Naive thymus-derived CD4-positive, alpha-beta T cell (primary cell): ENCODE measurements around the gene TGM2. TPM values are rescaled to one million over a fixed set of nuclear protein-coding genes. Genes with fewer than 3 reads are reported as not detected.

Source experiments
- ATAC-seq: fragments of 150-1000 bp; cut with Tn5 transposase; 2 replicates; pipeline ENCODE4 v1.10.0; 2021; ENCODE audit warnings: mild to moderate bottlenecking, moderate library complexity
- CTCF ChIA-PET: fragments of 350-600 bp; sonication (Branson Sonifier 250); formaldehyde crosslinking; loops from one replicate; lab custom pipeline; 2021; ENCODE audit warnings: antibody characterized with exemption; lab: Charles Lee
- POLR2A ChIA-PET: fragments of 350-600 bp; sonication (Branson Sonifier 250); formaldehyde crosslinking; loops from one replicate; lab custom pipeline; 2021; ENCODE audit warnings: antibody characterized with exemption, inconsistent platforms; lab: Charles Lee
- DNase-seq, 9 donors: peaks; one replicate each; pipeline versions ENCODE4 v3.0.0 to v3.0.0-alpha.2; 2020 to 2022; ENCODE audit warnings: mixed read lengths in 1 of 9
- H3K27ac ChIP-seq: one replicate; pipeline ENCODE4 v1.7.0; 2013; ENCODE audit warnings: mild to moderate bottlenecking, low read depth, low read length, moderate library complexity
- H3K27me3 ChIP-seq, 2 donors: one replicate each; pipeline ENCODE4 v1.7.0; 2013; ENCODE audit warnings: low read length in 2 of 2, mild to moderate bottlenecking in 2 of 2, moderate library complexity in 2 of 2; ENCODE audit not compliant: control insufficient read depth in 2 of 2, insufficient read depth in 2 of 2
- H3K36me3 ChIP-seq, 3 experiments: 1 replicate in 2 of 3; 2 replicates in 1 of 3; pipeline ENCODE4 v1.7.0; 2013; ENCODE audit warnings: low read length in 3 of 3, mild to moderate bottlenecking in 3 of 3, moderate library complexity in 1 of 3; ENCODE audit not compliant: insufficient read depth in 3 of 3, control insufficient read depth in 2 of 3
- H3K4me1 ChIP-seq, 2 donors: one replicate each; pipeline ENCODE4 v1.7.0; 2013; ENCODE audit warnings: low read length in 2 of 2, mild to moderate bottlenecking in 2 of 2, moderate library complexity in 1 of 2; ENCODE audit not compliant: control insufficient read depth in 2 of 2, insufficient read depth in 2 of 2
- H3K4me3 ChIP-seq: 2 replicates; pipeline ENCODE4 v1.7.0; 2013; ENCODE audit warnings: mild to moderate bottlenecking, low read length
- H3K9me3 ChIP-seq, 3 experiments: 1 replicate in 2 of 3; 2 replicates in 1 of 3; pipeline ENCODE4 v1.7.0; 2013; ENCODE audit warnings: low read length in 3 of 3; ENCODE audit not compliant: control insufficient read depth in 2 of 3
- H3K27ac Mint-ChIP-seq, 9 donors: one replicate each; pipeline ENCODE4 v1.8.0; 2020 to 2022; ENCODE audit warnings: mixed read lengths in 9 of 9, mild to moderate bottlenecking in 8 of 9, moderate library complexity in 5 of 9, inconsistent platforms in 2 of 9
- H3K27me3 Mint-ChIP-seq, 5 donors: one replicate each; pipeline ENCODE4 v1.8.0; 2021 to 2022; ENCODE audit warnings: mixed read lengths in 5 of 5, mild to moderate bottlenecking in 1 of 5
- H3K36me3 Mint-ChIP-seq, 5 donors: one replicate each; pipeline ENCODE4 v1.8.0; 2020 to 2022; ENCODE audit warnings: mixed read lengths in 5 of 5, mild to moderate bottlenecking in 3 of 5, inconsistent platforms in 1 of 5
- H3K4me1 Mint-ChIP-seq, 7 donors: one replicate each; pipeline ENCODE4 v1.8.0; 2020 to 2022; ENCODE audit warnings: mixed read lengths in 7 of 7, mild to moderate bottlenecking in 3 of 7, inconsistent platforms in 1 of 7
- H3K4me3 Mint-ChIP-seq, 10 donors: one replicate each; pipeline ENCODE4 v1.8.0; 2020 to 2022; ENCODE audit warnings: mild to moderate bottlenecking in 10 of 10, mixed read lengths in 10 of 10, moderate library complexity in 6 of 10, inconsistent platforms in 2 of 10
- H3K9me3 Mint-ChIP-seq, 11 donors: one replicate each; pipeline ENCODE4 v1.8.0; 2020 to 2022; ENCODE audit warnings: mixed read lengths in 11 of 11, mild to moderate bottlenecking in 4 of 11, inconsistent platforms in 1 of 11, moderate library complexity in 1 of 11
- intact Hi-C, 2 donors: fragments of 100-400 bp; cut with micrococcal nuclease; formaldehyde crosslinking; loops; one replicate each; pipeline ENCODE4 v1.15.1; 2023
- polyA plus RNA-seq, 2 donors: library from polyadenylated mRNA; unstranded; fragments of 300-500 nt; fragmentation: Illumina TruSeq; gene quantifications; one replicate each; pipeline ENCODE4 v1.2.3, GENCODE V29; 2021
- total RNA-seq, 6 experiments: library from RNA in 5 of 6; stranded (reverse) in 5 of 6; gene quantifications; 1 replicate in 5 of 6; 2 replicates in 1 of 6; pipeline ENCODE4 v1.2.3 and lab custom pipeline; 2021 to 2026

TGM2 gene
- total and polyA plus RNA-seq, 7 experiments from 2014 or later = 0.11 to 0.94 (median 0.19) TPM; not detected in 2

GRCh38 chr20:38199501-38200390 lies 34.7 kb upstream of the TGM2 start:
- H3K36me3 ChIP-seq = no peaks in the 10 kb centered on the region
- no peak for DNase-seq
- CTCF ChIA-PET = no interaction called here
- no peak for ATAC-seq
- no peak overlapping the region for H3K4me3 ChIP-seq
- no peaks in the 10 kb centered on the region for H3K27me3 ChIP-seq
- peaks cover 0 to 2% (median 0%) of the 10 kb centered on the region in 11 donors for H3K9me3 Mint-ChIP-seq
- H3K27ac Mint-ChIP-seq = no peak overlapping the region
- intact Hi-C loops = loop anchor here in 1 of 2 donors (10.0 kb wide), 1 partner anchor 875 kb away; no protein-coding TSS in a partner anchor
- H3K4me1 ChIP-seq = no peaks in the 10 kb centered on the region
- no peak overlapping the region for H3K4me3 Mint-ChIP-seq
- peaks cover 2 to 19% (median 9%) of the 10 kb centered on the region in 5 donors for H3K27me3 Mint-ChIP-seq
- H3K4me1 Mint-ChIP-seq = no peaks in the 10 kb centered on the region
- H3K27ac ChIP-seq = no peak overlapping the region
- H3K9me3 ChIP-seq = no peaks in the 10 kb centered on the region
- no peaks in the 10 kb centered on the region for H3K36me3 Mint-ChIP-seq
- POLR2A ChIA-PET = no interaction called here

DNA sequence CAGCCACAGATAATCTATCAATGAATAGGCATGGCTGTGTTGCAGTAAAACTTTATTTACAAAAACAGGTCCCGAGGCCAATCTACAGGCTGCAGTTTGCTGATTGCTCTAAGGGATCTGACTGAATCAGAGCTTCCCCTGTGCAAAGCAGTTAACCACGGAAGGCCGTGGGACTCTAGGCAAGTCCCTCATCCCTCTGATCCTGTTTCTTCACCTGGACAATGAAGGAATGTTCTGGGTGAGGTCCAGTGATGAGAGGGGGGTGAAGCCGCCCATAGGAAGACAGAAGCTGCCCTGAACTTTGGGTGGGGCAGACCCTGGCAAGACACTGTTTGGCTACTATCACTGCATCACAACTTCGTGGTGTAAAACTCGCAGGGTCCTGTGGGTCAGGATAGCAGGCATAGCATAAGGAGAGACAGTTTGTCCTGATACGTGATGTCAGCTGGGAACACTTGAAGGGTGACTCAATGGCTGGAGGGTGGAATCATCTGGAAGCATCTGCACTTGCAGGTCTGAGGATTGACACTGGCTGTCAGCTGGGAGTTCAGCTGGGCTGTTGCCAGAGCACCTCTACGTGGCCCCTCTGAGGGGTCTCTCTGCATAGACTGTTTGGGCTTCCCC lies 33.3 kb upstream of the TGM2 start:
- no peak overlapping the region for H3K27ac Mint-ChIP-seq
- no peaks in the 10 kb centered on the region for H3K4me1 Mint-ChIP-seq
- H3K9me3 Mint-ChIP-seq = peaks cover 0 to 5% (median 1%) of the 10 kb centered on the region in 11 donors

GRCh38 chr20:38197619-38198018 lies 32.5 kb upstream of the TGM2 start:
- DNase-seq (no peak), ATAC-seq (no peak)
- Histone ChIP-seq H3K4me3 (no peak overlapping the region), H3K9me3 (no peaks in the 10 kb centered on the region), H3K27me3 (no peaks in the 10 kb centered on the region), H3K27ac (no peak overlapping the region), H3K4me1 (no peaks in the 10 kb centered on the region), H3K36me3 (no peaks in the 10 kb centered on the region)
- CTCF ChIA-PET = no interaction called here
- intact Hi-C loops = loop anchor here in 1 of 2 donors (10.0 kb wide), 1 partner anchor 877 kb away; no protein-coding TSS in a partner anchor
- H3K36me3 Mint-ChIP-seq = no peaks in the 10 kb centered on the region
- no peaks in the 10 kb centered on the region for H3K4me1 Mint-ChIP-seq
- H3K9me3 Mint-ChIP-seq = peaks cover 0 to 5% (median 0%) of the 10 kb centered on the region in 11 donors
- POLR2A ChIA-PET = no interaction called here
- H3K27me3 Mint-ChIP-seq = peaks cover 0 to 24% (median 9%) of the 10 kb centered on the region in 5 donors
- H3K27ac Mint-ChIP-seq = no peak overlapping the region
- H3K4me3 Mint-ChIP-seq = no peak overlapping the region

More for the DNA sequence above, 33.3 kb upstream of the TGM2 start:
- DNase-seq (no peak), ATAC-seq (no peak)
- Histone ChIP-seq H3K27ac (no peak overlapping the region), H3K4me3 (no peak overlapping the region), H3K36me3 (no peaks in the 10 kb centered on the region), H3K27me3 (no peaks in the 10 kb centered on the region), H3K9me3 (no peaks in the 10 kb centered on the region), H3K4me1 (no peaks in the 10 kb centered on the region)
- Mint-ChIP-seq H3K36me3 (no peaks in the 10 kb centered on the region), H3K27me3 (peaks cover 3 to 22% (median 9%) of the 10 kb centered on the region in 5 donors), H3K4me3 (no peak overlapping the region)
- CTCF ChIA-PET = no interaction called here
- intact Hi-C loops = loop anchor here in 1 of 2 donors (10.0 kb wide), 1 partner anchor 876 kb away; no protein-coding TSS in a partner anchor
- POLR2A ChIA-PET = no interaction called here

GRCh38 chr20:38197217-38197616 lies 32.1 kb upstream of the TGM2 start:
- intact Hi-C loops = loop anchor here in 1 of 2 donors (10.0 kb wide), 1 partner anchor 878 kb away; no protein-coding TSS in a partner anchor
- H3K4me3 ChIP-seq = no peak overlapping the region
- no peaks in the 10 kb centered on the region for H3K4me1 Mint-ChIP-seq
- no peak overlapping the region for H3K27ac ChIP-seq
- H3K4me1 ChIP-seq = no peaks in the 10 kb centered on the region
- H3K36me3 Mint-ChIP-seq = no peaks in the 10 kb centered on the region
- CTCF ChIA-PET = no interaction called here
- H3K9me3 Mint-ChIP-seq = peaks cover 0 to 5% (median 0%) of the 10 kb centered on the region in 11 donors
- no peaks in the 10 kb centered on the region for H3K9me3 ChIP-seq
- no peaks in the 10 kb centered on the region for H3K27me3 ChIP-seq
- POLR2A ChIA-PET = no interaction called here
- H3K27ac Mint-ChIP-seq = no peak overlapping the region
- H3K27me3 Mint-ChIP-seq = peaks cover 0 to 21% (median 9%) of the 10 kb centered on the region in 5 donors
- DNase-seq (no peak), ATAC-seq (no peak)
- no peaks in the 10 kb centered on the region for H3K36me3 ChIP-seq
- no peak overlapping the region for H3K4me3 Mint-ChIP-seq

- ChIA-PET CTCF (no interaction called here), POLR2A (no interaction called here)
These were observed 31.5 kb upstream of the TGM2 start for GRCh38 chr20:38196592-38196991.

DNA sequence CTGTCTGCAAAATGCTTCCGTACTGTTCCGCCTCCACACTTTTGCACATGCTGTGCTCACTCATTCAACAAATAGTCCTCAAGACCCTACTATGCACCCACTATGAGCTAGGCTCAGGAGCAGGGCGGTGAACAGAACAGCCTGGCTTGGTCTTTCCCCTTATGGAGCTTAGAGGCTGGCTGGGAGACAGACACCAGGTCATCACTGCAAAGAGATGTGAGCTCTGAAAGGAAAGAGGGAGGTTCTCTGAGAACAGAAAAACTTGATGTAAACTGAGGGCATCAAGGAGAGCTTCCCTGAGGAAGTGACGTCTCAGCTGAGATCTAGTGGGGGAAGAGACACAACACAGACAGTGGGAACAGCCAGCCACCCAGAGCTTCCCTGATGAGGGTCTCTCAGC lies 31.0 kb upstream of the TGM2 start:
- Mint-ChIP-seq H3K4me1 (no peaks in the 10 kb centered on the region), H3K27me3 (peaks cover 5 to 25% (median 9%) of the 10 kb centered on the region in 5 donors), H3K36me3 (no peaks in the 10 kb centered on the region), H3K4me3 (no peak overlapping the region), H3K27ac (no peak overlapping the region), H3K9me3 (peaks cover 0 to 5% (median 0%) of the 10 kb centered on the region in 11 donors)
- Histone ChIP-seq H3K27me3 (no peaks in the 10 kb centered on the region), H3K9me3 (no peaks in the 10 kb centered on the region), H3K27ac (no peak overlapping the region), H3K36me3 (no peaks in the 10 kb centered on the region), H3K4me1 (no peaks in the 10 kb centered on the region), H3K4me3 (no peak overlapping the region)
- CTCF ChIA-PET = no interaction called here
- DNase-seq (no peak), ATAC-seq (peak; percentile 26)
- intact Hi-C loops = loop anchor here in 1 of 2 donors (10.0 kb wide), 1 partner anchor 879 kb away; no protein-coding TSS in a partner anchor
- POLR2A ChIA-PET = no interaction called here

More at GRCh38 chr20:38196592-38196991, 31.5 kb upstream of the TGM2 start:
- peak; percentile 83 for ATAC-seq
- no peaks in the 10 kb centered on the region for H3K4me1 Mint-ChIP-seq
- no peak overlapping the region for H3K4me3 ChIP-seq
- H3K4me1 ChIP-seq = no peaks in the 10 kb centered on the region
- intact Hi-C loops = loop anchor here in 1 of 2 donors (10.0 kb wide), 1 partner anchor 878 kb away; no protein-coding TSS in a partner anchor
- H3K9me3 Mint-ChIP-seq = peaks cover 0 to 5% (median 0%) of the 10 kb centered on the region in 11 donors
- no peaks in the 10 kb centered on the region for H3K36me3 Mint-ChIP-seq
- H3K4me3 Mint-ChIP-seq = no peak overlapping the region
- no peak for DNase-seq
- no peaks in the 10 kb centered on the region for H3K36me3 ChIP-seq
- H3K27ac Mint-ChIP-seq = no peak overlapping the region
- peaks cover under 1 to 22% (median 9%) of the 10 kb centered on the region in 5 donors for H3K27me3 Mint-ChIP-seq
- no peaks in the 10 kb centered on the region for H3K27me3 ChIP-seq
- no peak overlapping the region for H3K27ac ChIP-seq
- no peaks in the 10 kb centered on the region for H3K9me3 ChIP-seq
